CD14-positive monocyte (primary cell): ENCODE results near the gene SAMD4B. TPM values are rescaled to one million over a fixed set of nuclear protein-coding genes. Genes with fewer than 3 reads are reported as not detected.

Experiments
- DNase-seq, 3 donors: peaks; one replicate each; pipeline ENCODE4 v3.0.0-alpha.2; 2011 to 2022
- H2AFZ ChIP-seq: 2 replicates; pipeline ENCODE4 v1.6.0; 2012; ENCODE audit warnings: mild to moderate bottlenecking, low read depth, low read length, inconsistent platforms; ENCODE audit not compliant: insufficient read depth, poor library complexity, severe bottlenecking
- H3K27ac ChIP-seq, 2 donors: 1 replicate in 1 of 2; 2 replicates in 1 of 2; pipeline ENCODE4 v1.5.1; 2012 to 2013; ENCODE audit warnings: low read length in 2 of 2, control low read depth in 1 of 2, inconsistent platforms in 1 of 2, low read depth in 1 of 2, mild to moderate bottlenecking in 1 of 2
- H3K27me3 ChIP-seq, 2 donors: one replicate each; pipeline versions ENCODE4 v1.6.0 to v1.6.1; 2011 to 2013; ENCODE audit warnings: low read length in 2 of 2; ENCODE audit not compliant: control insufficient read depth in 2 of 2, insufficient read depth in 2 of 2
- H3K36me3 ChIP-seq, 2 donors: replicated peaks in 1 of 2; 1 replicate in 1 of 2; 2 replicates in 1 of 2; pipeline versions ENCODE4 v1.5.1 to v1.6.1; 2012 to 2013; ENCODE audit warnings: low read length in 2 of 2, control low read depth in 1 of 2, inconsistent platforms in 1 of 2, mild to moderate bottlenecking in 1 of 2; ENCODE audit not compliant: insufficient read depth in 2 of 2, control insufficient read depth in 1 of 2
- H3K4me1 ChIP-seq, 2 donors: 1 replicate in 1 of 2; 2 replicates in 1 of 2; pipeline versions ENCODE4 v1.5.1 to v1.6.1; 2012 to 2013; ENCODE audit warnings: low read length in 2 of 2, control low read depth in 1 of 2, inconsistent platforms in 1 of 2, mild to moderate bottlenecking in 1 of 2, moderate library complexity in 1 of 2; ENCODE audit not compliant: insufficient read depth in 2 of 2, control insufficient read depth in 1 of 2
- H3K4me2 ChIP-seq: replicated peaks from 2 replicates; pipeline ENCODE3; 2012; ENCODE audit warnings: low read length, moderate library complexity, mild to moderate bottlenecking; ENCODE audit not compliant: poor library complexity, severe bottlenecking; ENCODE audit errors: extremely low read depth
- H3K4me3 ChIP-seq, 3 experiments: fragments of 200-600 bp in 1 of 3; sonication (generic) in 1 of 3; replicated peaks in 1 of 3; 1 replicate in 2 of 3; 2 replicates in 1 of 3; pipeline ENCODE4 v1.5.1; 2011 to 2013; ENCODE audit warnings: low read length in 3 of 3, mild to moderate bottlenecking in 3 of 3, control low read depth in 2 of 3, low read depth in 2 of 3, inconsistent platforms in 1 of 3, moderate library complexity in 1 of 3
- H3K79me2 ChIP-seq: 2 replicates; pipeline ENCODE4 v1.6.0; 2012; ENCODE audit warnings: mild to moderate bottlenecking, control low read depth, inconsistent platforms, low read length, moderate library complexity; ENCODE audit not compliant: insufficient read depth
- H3K9ac ChIP-seq: 2 replicates; pipeline ENCODE4 v1.6.0; 2017; ENCODE audit warnings: low read length, mild to moderate bottlenecking; ENCODE audit not compliant: insufficient read depth, poor library complexity, severe bottlenecking
- H3K9me3 ChIP-seq, 2 donors: replicated peaks in 1 of 2; 1 replicate in 1 of 2; 2 replicates in 1 of 2; pipeline versions ENCODE4 v1.5.1 to v1.6.1; 2012 to 2013; ENCODE audit warnings: low read length in 2 of 2, control low read depth in 1 of 2; ENCODE audit not compliant: control insufficient read depth in 1 of 2, insufficient read depth in 1 of 2
- H4K20me1 ChIP-seq: 2 replicates; pipeline ENCODE4 v1.6.0; 2012; ENCODE audit warnings: mild to moderate bottlenecking, low read length, control low read depth, moderate library complexity; ENCODE audit not compliant: insufficient read depth
- H3K27ac Mint-ChIP-seq, 7 donors: one replicate each; pipeline ENCODE4 v1.8.0; 2020; ENCODE audit warnings: mild to moderate bottlenecking in 7 of 7, mixed read lengths in 7 of 7, moderate library complexity in 6 of 7, inconsistent platforms in 2 of 7
- H3K27me3 Mint-ChIP-seq, 3 donors: one replicate each; pipeline ENCODE4 v1.8.0; 2021 to 2022; ENCODE audit warnings: low read depth in 3 of 3, mild to moderate bottlenecking in 3 of 3, mixed read lengths in 3 of 3, moderate library complexity in 3 of 3, inconsistent platforms in 1 of 3
- H3K36me3 Mint-ChIP-seq, 2 donors: one replicate each; pipeline ENCODE4 v1.8.0; 2020; ENCODE audit warnings: mixed read lengths in 2 of 2, inconsistent platforms in 1 of 2, mild to moderate bottlenecking in 1 of 2
- H3K4me1 Mint-ChIP-seq: one replicate; pipeline ENCODE4 v1.8.0; 2020; ENCODE audit warnings: mild to moderate bottlenecking, mixed read lengths
- H3K4me3 Mint-ChIP-seq, 2 donors: one replicate each; pipeline ENCODE4 v1.8.0; 2020; ENCODE audit warnings: mild to moderate bottlenecking in 2 of 2, mixed read lengths in 2 of 2, moderate library complexity in 1 of 2
- H3K9me3 Mint-ChIP-seq, 7 donors: one replicate each; pipeline ENCODE4 v1.8.0; 2020 to 2022; ENCODE audit warnings: mixed read lengths in 7 of 7, mild to moderate bottlenecking in 6 of 7, moderate library complexity in 6 of 7, inconsistent platforms in 2 of 7
- CTCF ChIP-seq: fragments of 200-600 bp; IDR thresholded peaks from one replicate; pipeline ENCODE4 v1.8.0; 2022; ENCODE audit warnings: antibody characterized with exemption, mild to moderate bottlenecking
- WGBS: methylation state at CpG from one replicate; pipeline ENCODE4 v1.1.5; 2013; ENCODE audit warnings: missing lambda C conversion rate; ENCODE audit not compliant: insufficient coverage; 5-methylcytosine and 5-hydroxymethylcytosine counted together
- intact Hi-C, 2 donors: fragments of 100-400 bp; cut with micrococcal nuclease; formaldehyde crosslinking; loops; one replicate each; pipeline versions ENCODE4 v1.15.0 to v1.15.1; 2023
- polyA plus RNA-seq, 3 donors: library from polyadenylated mRNA; depleted of rRNA in 1 of 3; unstranded in 2 of 3; stranded (reverse) in 1 of 3; fragments of 300-500 nt in 2 of 3; fragments of >200 nt in 1 of 3; fragmentation: Illumina TruSeq in 2 of 3; gene quantifications; 1 replicate in 2 of 3; 2 replicates in 1 of 3; pipeline ENCODE4 v1.2.3, GENCODE V29; 2012 to 2021

Gene SAMD4B
- polyA plus RNA-seq, 3 donors = 4.5 to 56.6 (median 5.6) TPM

GRCh38 chr19:39384839-39385568, 42.8 kb downstream of the SAMD4B start:
- WGBS = no CpG with 5 or more reads among the region's 9 CpGs
- Mint-ChIP-seq H3K4me1 (peaks cover 7% of the 10 kb centered on the region), H3K27ac (peak overlapping the region in 5 of 7 donors; percentile 40 to 86 (median 68)), H3K36me3 (peaks cover 80 to 85% of the 10 kb centered on the region in 2 donors), H3K9me3 (no peaks in the 10 kb centered on the region), H3K27me3 (peaks cover 0 to 3% (median 0%) of the 10 kb centered on the region in 3 donors), H3K4me3 (no peak overlapping the region)
- H3K9ac ChIP-seq = no peak overlapping the region
- H3K27ac ChIP-seq = peak overlapping the region in 1 of 2 donors; percentile 26
- no peak for DNase-seq
- no peak overlapping the region for H3K4me2 ChIP-seq
- H2AFZ ChIP-seq = no peak overlapping the region
- H3K4me3 ChIP-seq = no peak overlapping the region
- peaks cover 6% of the 10 kb centered on the region for H3K79me2 ChIP-seq
- H4K20me1 ChIP-seq = peaks cover 6% of the 10 kb centered on the region
- H3K36me3 ChIP-seq = peaks cover 79 to 97% of the 10 kb centered on the region in 2 donors
- no peaks in the 10 kb centered on the region for H3K27me3 ChIP-seq
- H3K9me3 ChIP-seq = no peaks in the 10 kb centered on the region
- intact Hi-C loops = loop anchor here in 1 of 2 donors (5.0 kb wide), 1 partner anchor 38 kb away; no protein-coding TSS in a partner anchor
- peaks cover 4% of the 10 kb centered on the region in 2 donors for H3K4me1 ChIP-seq
- no peak for TF ChIP-seq CTCF

- Histone ChIP-seq H2AFZ (no peak overlapping the region), H3K36me3 (peaks cover 71 to 89% of the 10 kb centered on the region in 2 donors), H3K27ac (peak overlapping the region in 1 of 2 donors; percentile 38), H3K79me2 (peaks cover 14% of the 10 kb centered on the region), H3K4me2 (no peak overlapping the region), H4K20me1 (peaks cover 6% of the 10 kb centered on the region), H3K4me3 (no peak overlapping the region), H3K27me3 (no peaks in the 10 kb centered on the region), H3K4me1 (peaks cover 11% of the 10 kb centered on the region in 2 donors), H3K9me3 (no peaks in the 10 kb centered on the region), H3K9ac (no peak overlapping the region)
- TF ChIP-seq CTCF = no peak
- Mint-ChIP-seq H3K9me3 (no peaks in the 10 kb centered on the region), H3K4me1 (peaks cover 12% of the 10 kb centered on the region), H3K27ac (peak overlapping the region in 5 of 7 donors; percentile 18 to 69 (median 50)), H3K36me3 (peaks cover 74 to 79% of the 10 kb centered on the region in 2 donors), H3K27me3 (peaks cover 0 to 3% (median 0%) of the 10 kb centered on the region in 3 donors), H3K4me3 (no peak overlapping the region)
- intact Hi-C loops = no loop called here
- no peak for DNase-seq
- 89% methylated on average over 13 of the region's 20 CpGs for WGBS
Measured at GRCh38 chr19:39385629-39386411, 43.6 kb downstream of the SAMD4B start.
